ENCODE data around the gene ZDHHC21. TPM values are rescaled to one million over a fixed set of nuclear protein-coding genes. Genes with fewer than 3 reads are reported as not detected.

ZDHHC21 gene
- total and polyA plus RNA-seq, 3 donors from 2014 or later: 6.2 to 16.7 (median 16.1) TPM

GRCh38 chr9:14633906-14634565, 59.2 kb downstream of the ZDHHC21 start:
- no peak for TF ChIP-seq CTCF (IDR thresholded peaks at IDR 0.05)
- intact Hi-C loops (cut with DNase I; ENCODE audit: low total_unique reads): no loop called here
- Histone ChIP-seq H3K4me3 (no peak overlapping the region), H3K27ac (no peak overlapping the region), H3K4me1 (no peaks in the 10 kb centered on the region), H3K36me3 (ENCODE audit: low read depth, missing control alignments) (no peaks in the 10 kb centered on the region), H3K9me3 (no peaks in the 10 kb centered on the region), H3K27me3 (no peaks in the 10 kb centered on the region)
- 99 to 100% methylated on average over 4 to 7 of the region's 7 CpGs for WGBS, 2 donors
- no peak for DNase-seq

GRCh38 chr9:14633148-14633547, 60.1 kb downstream of the ZDHHC21 start:
- Histone ChIP-seq H3K4me3 (no peak overlapping the region), H3K36me3 (ENCODE audit: low read depth, missing control alignments) (no peaks in the 10 kb centered on the region), H3K9me3 (no peaks in the 10 kb centered on the region), H3K4me1 (no peaks in the 10 kb centered on the region), H3K27me3 (no peaks in the 10 kb centered on the region), H3K27ac (no peak overlapping the region)
- TF ChIP-seq CTCF (IDR thresholded peaks at IDR 0.05) (no peak), POLR2A (IDR thresholded peaks at IDR 0.05) (no peak)
- intact Hi-C loops (cut with DNase I; ENCODE audit: low total_unique reads): no loop called here
- WGBS, 2 donors: 86 to 100% methylated on average over 3 of the region's 3 CpGs
- DNase-seq: no peak

GRCh38 chr9:14627513-14627912, 65.7 kb downstream of the ZDHHC21 start:
- TF ChIP-seq POLR2A (IDR thresholded peaks at IDR 0.05) (no peak), CTCF (IDR thresholded peaks at IDR 0.05) (no peak)
- 64 to 94% methylated on average over 1 of the region's 1 CpG for WGBS, 2 donors
- Histone ChIP-seq H3K4me3 (no peak overlapping the region), H3K27me3 (no peaks in the 10 kb centered on the region), H3K4me1 (no peaks in the 10 kb centered on the region), H3K9me3 (no peaks in the 10 kb centered on the region), H3K36me3 (ENCODE audit: low read depth, missing control alignments) (no peaks in the 10 kb centered on the region), H3K27ac (no peak overlapping the region)
- no peak for DNase-seq
- intact Hi-C loops (cut with DNase I; ENCODE audit: low total_unique reads): no loop called here

GRCh38 chr9:14618836-14619420, 74.3 kb downstream of the ZDHHC21 start:
- H3K9me3 ChIP-seq: no peaks in the 10 kb centered on the region
- no peak for TF ChIP-seq POLR2A (IDR thresholded peaks at IDR 0.05)
- no peak overlapping the region for H3K27ac ChIP-seq
- intact Hi-C loops (cut with DNase I; ENCODE audit: low total_unique reads): no loop called here
- H3K4me3 ChIP-seq: no peak overlapping the region
- no peaks in the 10 kb centered on the region for H3K27me3 ChIP-seq
- 96 to 97% methylated on average over 8 of the region's 8 CpGs for WGBS, 2 donors
- no peak for DNase-seq
- no peaks in the 10 kb centered on the region for H3K4me1 ChIP-seq
- no peaks in the 10 kb centered on the region for H3K36me3 ChIP-seq (ENCODE audit: low read depth, missing control alignments)

- DNase-seq: no peak
Measured at GRCh38 chr9:14616188-14616982, 76.8 kb downstream of the ZDHHC21 start.

More at GRCh38 chr9:14616188-14616982, 76.8 kb downstream of the ZDHHC21 start:
- WGBS, 2 donors: 60 to 63% methylated on average over 3 of the region's 3 CpGs
- Histone ChIP-seq H3K27me3 (no peaks in the 10 kb centered on the region), H3K36me3 (ENCODE audit: low read depth, missing control alignments) (no peaks in the 10 kb centered on the region), H3K27ac (no peak overlapping the region), H3K4me1 (no peaks in the 10 kb centered on the region), H3K4me3 (no peak overlapping the region), H3K9me3 (no peaks in the 10 kb centered on the region)
- TF ChIP-seq CTCF (IDR thresholded peaks at IDR 0.05) (peak; percentile 7 to 47 (median 24)), POLR2A (IDR thresholded peaks at IDR 0.05) (no peak)
- intact Hi-C loops (cut with DNase I; ENCODE audit: low total_unique reads): no loop called here

All from testis (tissue), 3 donors.